Thyroid gland (tissue), 4 donors: ENCODE results near the gene PRKRIP1.

Experiments used
- CTCF ChIP-seq, 6 experiments: fragments of 200-600 bp in 3 of 6; fragments of 450-650 bp in 3 of 6; sonication (generic) in 3 of 6; IDR thresholded peaks; one replicate each; pipeline ENCODE4 v1.5.1; 2016 to 2019; ENCODE audit warnings: antibody characterized with exemption in 6 of 6, mild to moderate bottlenecking in 2 of 6, inconsistent platforms in 1 of 6, moderate library complexity in 1 of 6
- POLR2A ChIP-seq, 2 donors: fragments of 450-650 bp; IDR thresholded peaks; one replicate each; pipeline ENCODE4 v1.6.1; 2017; ENCODE audit warnings: antibody characterized with exemption in 2 of 2, mild to moderate bottlenecking in 2 of 2, moderate library complexity in 1 of 2

- TF ChIP-seq CTCF (IDR thresholded peaks at IDR 0.05): no peak
- TF ChIP-seq POLR2A (IDR thresholded peaks at IDR 0.05): no peak
Observed at GRCh38 chr7:102393467-102393866, 2.7 kb upstream of the PRKRIP1 start.
